GM10248 (cell line): ENCODE data around the gene FFAR1.
A peak's percentile ranks its signal among the peaks of the same experiment; 100 is the strongest.

Experiments used
- CTCF ChIA-PET: fragments of 300-600 bp; sonication (Branson Sonifier 250); formaldehyde crosslinking; extraction: SDS; loops from one replicate; lab custom pipeline; 2021; ENCODE audit warnings: antibody characterized with exemption; lab: Yijun Ruan, JAX
- POLR2A ChIA-PET: fragments of 350-650 bp; sonication (Branson Sonifier 250); formaldehyde crosslinking; extraction: SDS; loops from one replicate; lab custom pipeline; 2020; ENCODE audit warnings: antibody characterized with exemption; lab: Yijun Ruan, JAX
- DNase-seq: peaks from one replicate; pipeline ENCODE4 v3.0.0; 2012; ENCODE audit errors: extremely low spot score
- CTCF ChIP-seq: IDR thresholded peaks from 2 replicates; pipeline ENCODE4 v1.5.1; 2012; ENCODE audit warnings: mild to moderate bottlenecking, low read depth; ENCODE audit errors: extremely low read depth, missing control alignments, control extremely low read depth

Gene FFAR1

GRCh38 chr19:35320065-35320713, 27.5 kb upstream of the FFAR1 start:
- no peak for DNase-seq
- POLR2A ChIA-PET: interaction anchor here (1.1 kb wide), 1 partner anchor 11 kb away, joined by 3 read pairs; no protein-coding TSS in a partner anchor

GRCh38 chr19:35321291-35321690, 26.4 kb upstream of the FFAR1 start:
- no peak for DNase-seq
- POLR2A ChIA-PET: interaction anchor here (0.7 kb wide), 1 partner anchor 12 kb away, joined by 3 read pairs; no protein-coding TSS in a partner anchor
- CTCF ChIA-PET: no interaction called here
- TF ChIP-seq CTCF: no peak

More at GRCh38 chr19:35320065-35320713, 27.5 kb upstream of the FFAR1 start:
- CTCF ChIA-PET: interaction anchor here (1.1 to 1.6 kb wide), 5 partner anchors 8 to 175 kb away, joined by 3 to 6 read pairs (median 4); no protein-coding TSS in a partner anchor
- TF ChIP-seq CTCF: no peak

GRCh38 chr19:35322014-35322413, 25.7 kb upstream of the FFAR1 start:
- DNase-seq: no peak
- POLR2A ChIA-PET: no interaction called here
- CTCF ChIA-PET: interaction anchor here (2.8 kb wide), 1 partner anchor 11 kb away, joined by 8 read pairs; no protein-coding TSS in a partner anchor
- TF ChIP-seq CTCF: no peak

- TF ChIP-seq CTCF: peak; percentile 49
- ChIA-PET CTCF (interaction anchor here (1.2 to 1.5 kb wide), 4 partner anchors 8 to 22 kb away, joined by 3 to 4 read pairs (median 3); no protein-coding TSS in a partner anchor), POLR2A (no interaction called here)
- DNase-seq: no peak
Observed at GRCh38 chr19:35327642-35328041, 20.1 kb upstream of the FFAR1 start.

GRCh38 chr19:35328851-35329285, 18.8 kb upstream of the FFAR1 start, which contains the start of gene CD22:
TSS of gene CD22 (plus strand) at chr19:35329187. CDS start at chr19:35332041, 2,854 bp downstream.
- ChIA-PET POLR2A (interaction anchor here (0.6 kb wide), 1 partner anchor 98 kb away, joined by 5 read pairs; no protein-coding TSS in a partner anchor), CTCF (interaction anchor here (1.2 to 1.3 kb wide), 4 partner anchors 18 to 166 kb away, joined by 3 to 5 read pairs (median 4); no protein-coding TSS in a partner anchor)
- DNase-seq: peak; percentile 75
- no peak for TF ChIP-seq CTCF

GRCh38 chr19:35329323-35329722, 18.4 kb upstream of the FFAR1 start:
- DNase-seq: no peak
- CTCF ChIA-PET: interaction anchor here (1.3 to 1.5 kb wide), 4 partner anchors 16 to 166 kb away, joined by 3 to 5 read pairs (median 4); no protein-coding TSS in a partner anchor
- no peak for TF ChIP-seq CTCF
- POLR2A ChIA-PET: no interaction called here
